ENCODE data around the gene TCEA2. TPM values are rescaled to one million over a fixed set of nuclear protein-coding genes. Genes with fewer than 3 reads are reported as not detected.
"Not testable (repeated sequence)": the region's sequence is repeated elsewhere in the genome, so short reads cannot be mapped to it uniquely, and the experiment has no call there.

Gene TCEA2
- total and polyA plus RNA-seq, 2 experiments from 2014 or later: 96.0 to 169 TPM

DNA sequence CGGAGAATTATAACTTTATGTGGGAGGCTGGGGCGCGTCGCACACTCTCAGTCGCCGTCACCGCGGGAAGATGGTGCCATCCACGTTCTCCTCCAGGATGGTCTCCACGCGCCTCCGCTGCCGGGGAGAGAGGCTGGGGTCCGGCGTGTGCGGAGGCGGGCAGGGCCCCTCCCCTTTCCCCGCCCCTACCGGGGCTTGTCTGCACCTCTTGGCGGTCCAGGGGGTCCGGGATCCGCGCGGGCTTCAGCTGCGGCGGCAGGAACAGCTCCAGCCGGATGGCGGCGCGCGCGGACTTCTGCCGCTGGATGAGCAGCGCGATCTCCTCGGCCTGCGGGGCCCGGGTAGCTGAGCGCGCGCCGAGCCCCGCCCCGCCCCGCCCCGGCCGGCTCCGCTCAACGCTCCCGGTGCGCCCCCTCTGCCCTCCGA lies 20.4 kb downstream of the TCEA2 start:
- no peaks in the 10 kb centered on the region for H3K9me3 ChIP-seq (ENCODE audit: low read depth)
- peak; percentile 82 to 91 for DNase-seq (ENCODE audit: low read depth in 1 of 2, low spot score in 1 of 2)
- H3K36me3 ChIP-seq: no peaks in the 10 kb centered on the region
- peaks cover 40% of the 10 kb centered on the region for H3K27me3 ChIP-seq
- TF ChIP-seq, protein P1, sequence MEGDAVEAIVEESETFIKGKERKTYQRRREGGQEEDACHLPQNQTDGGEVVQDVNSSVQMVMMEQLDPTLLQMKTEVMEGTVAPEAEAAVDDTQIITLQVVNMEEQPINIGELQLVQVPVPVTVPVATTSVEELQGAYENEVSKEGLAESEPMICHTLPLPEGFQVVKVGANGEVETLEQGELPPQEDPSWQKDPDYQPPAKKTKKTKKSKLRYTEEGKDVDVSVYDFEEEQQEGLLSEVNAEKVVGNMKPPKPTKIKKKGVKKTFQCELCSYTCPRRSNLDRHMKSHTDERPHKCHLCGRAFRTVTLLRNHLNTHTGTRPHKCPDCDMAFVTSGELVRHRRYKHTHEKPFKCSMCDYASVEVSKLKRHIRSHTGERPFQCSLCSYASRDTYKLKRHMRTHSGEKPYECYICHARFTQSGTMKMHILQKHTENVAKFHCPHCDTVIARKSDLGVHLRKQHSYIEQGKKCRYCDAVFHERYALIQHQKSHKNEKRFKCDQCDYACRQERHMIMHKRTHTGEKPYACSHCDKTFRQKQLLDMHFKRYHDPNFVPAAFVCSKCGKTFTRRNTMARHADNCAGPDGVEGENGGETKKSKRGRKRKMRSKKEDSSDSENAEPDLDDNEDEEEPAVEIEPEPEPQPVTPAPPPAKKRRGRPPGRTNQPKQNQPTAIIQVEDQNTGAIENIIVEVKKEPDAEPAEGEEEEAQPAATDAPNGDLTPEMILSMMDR (IDR thresholded peaks at IDR 0.05; ENCODE audit: low read depth, low read length): peak; percentile 59
- H3K4me1 ChIP-seq (ENCODE audit: low read depth): peaks cover 17% of the 10 kb centered on the region
- peak overlapping the region; percentile 48 for H3K4me3 ChIP-seq
- H3K27ac ChIP-seq: no peak overlapping the region

DNA sequence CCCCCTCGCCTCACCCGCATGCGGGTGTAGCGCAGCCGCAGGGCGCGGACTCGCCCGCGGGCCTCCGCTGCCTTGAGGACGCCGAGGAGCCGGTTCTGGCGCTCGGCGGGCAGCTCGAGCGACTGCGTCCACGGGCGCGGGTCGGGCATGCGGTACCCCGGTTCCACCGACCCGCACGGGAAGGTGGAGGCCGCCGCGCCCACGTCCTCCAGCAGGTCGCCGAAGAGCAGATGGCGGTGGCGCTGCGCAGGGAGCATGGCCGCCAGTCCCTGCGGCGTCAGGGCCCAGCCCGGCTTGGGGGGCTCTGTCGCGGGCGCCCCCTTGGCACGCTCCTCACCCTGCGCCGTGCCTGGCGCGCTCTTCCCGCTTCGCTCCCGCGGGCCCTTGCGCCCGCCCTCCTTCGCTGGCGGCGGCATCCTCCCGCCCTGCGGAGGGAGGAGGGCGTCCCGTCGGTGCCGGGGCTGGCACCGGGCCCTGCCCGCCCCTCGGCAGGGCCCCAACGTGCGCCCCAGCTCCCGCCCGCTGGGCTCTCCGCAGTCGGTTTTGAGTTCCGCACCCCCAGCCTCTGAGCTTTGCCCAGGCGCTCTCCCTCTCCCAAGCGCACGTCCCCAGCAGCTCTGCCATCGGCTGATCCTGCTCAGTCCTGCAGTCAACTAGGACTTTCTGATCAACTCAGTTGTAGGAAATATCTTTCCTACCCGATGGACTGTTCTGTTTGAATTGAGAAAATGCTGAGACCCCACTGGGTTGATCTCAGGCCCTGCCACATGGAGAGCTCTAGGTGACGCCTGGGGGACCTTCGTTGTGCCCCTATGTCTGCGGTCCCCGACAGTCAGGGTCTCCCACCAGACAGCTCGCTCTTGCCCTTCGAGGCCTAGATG lies 21.0 kb downstream of the TCEA2 start, which contains the start of gene LKAAEAR1:
Gene LKAAEAR1, minus strand, starts transcription at position 595 of the 881 bp plus-strand sequence. Its CDS starts 179 bp downstream, at position 416.
- peaks cover 43% of the 10 kb centered on the region for H3K27me3 ChIP-seq
- no peaks in the 10 kb centered on the region for H3K9me3 ChIP-seq (ENCODE audit: low read depth)
- H3K4me3 ChIP-seq: peak within 1 kb of the TSS; percentile 48
- H3K27ac ChIP-seq: no peak within 1 kb of the TSS
- H3K4me1 ChIP-seq (ENCODE audit: low read depth): peaks cover 15% of the 10 kb centered on the region
- no peaks in the 10 kb centered on the region for H3K36me3 ChIP-seq
- TF ChIP-seq, protein P1 (IDR thresholded peaks at IDR 0.05; ENCODE audit: low read depth, low read length): no peak
- DNase-seq (ENCODE audit: low read depth in 1 of 2, low spot score in 1 of 2): no peak

DNA sequence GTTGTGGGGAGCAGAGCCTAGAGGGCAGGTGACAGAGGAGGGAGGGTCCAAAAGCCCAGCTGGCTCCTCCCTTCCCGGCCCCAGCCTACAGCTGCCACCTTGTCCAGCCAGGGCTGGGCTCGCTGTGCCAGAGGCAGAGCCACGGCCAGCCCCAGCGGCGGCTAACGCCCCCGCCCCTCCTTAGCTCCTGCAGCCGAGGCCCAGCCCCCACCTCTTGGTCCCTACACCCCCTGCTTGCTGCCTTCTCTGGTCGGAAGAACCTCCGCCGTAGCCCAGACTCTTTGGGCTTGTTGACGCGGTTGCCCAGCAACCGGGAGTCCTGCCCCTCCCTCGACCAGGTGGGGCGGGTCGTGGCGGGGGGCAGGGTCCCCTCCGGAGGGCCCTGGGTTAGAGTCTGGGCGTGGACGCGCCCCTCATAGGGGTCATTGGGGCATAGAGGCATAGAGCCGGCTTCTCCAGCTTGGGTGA lies 21.7 kb downstream of the TCEA2 start:
- Histone ChIP-seq H3K9me3 (ENCODE audit: low read depth) (no peaks in the 10 kb centered on the region), H3K27ac (no peak overlapping the region), H3K4me1 (ENCODE audit: low read depth) (peaks cover 11% of the 10 kb centered on the region), H3K36me3 (no peaks in the 10 kb centered on the region), H3K4me3 (no peak overlapping the region), H3K27me3 (peaks cover 50% of the 10 kb centered on the region)
- DNase-seq (ENCODE audit: low read depth in 1 of 2, low spot score in 1 of 2): no peak
- TF ChIP-seq, protein P1 (IDR thresholded peaks at IDR 0.05; ENCODE audit: low read depth, low read length): no peak

DNA sequence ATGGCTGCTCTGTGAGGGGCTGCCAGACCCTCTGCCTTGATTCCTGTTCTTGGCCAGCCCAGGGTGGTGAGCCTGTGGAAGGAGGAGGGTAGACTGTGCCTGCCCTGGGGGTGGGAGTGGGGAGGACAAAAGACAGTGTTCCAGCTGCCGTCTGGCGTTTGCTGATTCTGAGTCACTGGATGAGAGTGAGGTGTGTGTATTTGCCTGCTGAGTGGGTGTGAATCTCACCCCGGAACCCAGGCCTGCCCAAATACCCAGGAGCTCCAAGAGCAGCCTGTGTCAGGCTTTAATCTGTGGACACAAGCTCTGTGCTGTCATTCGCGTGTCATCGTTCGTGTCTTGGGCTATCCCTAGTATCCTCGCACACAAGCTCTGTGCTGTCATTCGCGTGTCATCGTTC lies 23.8 kb downstream of the TCEA2 start:
- TF ChIP-seq, protein P1 (IDR thresholded peaks at IDR 0.05; ENCODE audit: low read depth, low read length): no peak
- H3K4me3 ChIP-seq: no peak overlapping the region
- peaks cover 55% of the 10 kb centered on the region for H3K27me3 ChIP-seq
- no peaks in the 10 kb centered on the region for H3K9me3 ChIP-seq (ENCODE audit: low read depth)
- DNase-seq (ENCODE audit: low read depth in 1 of 2, low spot score in 1 of 2): no peak
- H3K27ac ChIP-seq: no peak overlapping the region
- no peaks in the 10 kb centered on the region for H3K36me3 ChIP-seq
- H3K4me1 ChIP-seq (ENCODE audit: low read depth): peaks cover 7% of the 10 kb centered on the region

DNA sequence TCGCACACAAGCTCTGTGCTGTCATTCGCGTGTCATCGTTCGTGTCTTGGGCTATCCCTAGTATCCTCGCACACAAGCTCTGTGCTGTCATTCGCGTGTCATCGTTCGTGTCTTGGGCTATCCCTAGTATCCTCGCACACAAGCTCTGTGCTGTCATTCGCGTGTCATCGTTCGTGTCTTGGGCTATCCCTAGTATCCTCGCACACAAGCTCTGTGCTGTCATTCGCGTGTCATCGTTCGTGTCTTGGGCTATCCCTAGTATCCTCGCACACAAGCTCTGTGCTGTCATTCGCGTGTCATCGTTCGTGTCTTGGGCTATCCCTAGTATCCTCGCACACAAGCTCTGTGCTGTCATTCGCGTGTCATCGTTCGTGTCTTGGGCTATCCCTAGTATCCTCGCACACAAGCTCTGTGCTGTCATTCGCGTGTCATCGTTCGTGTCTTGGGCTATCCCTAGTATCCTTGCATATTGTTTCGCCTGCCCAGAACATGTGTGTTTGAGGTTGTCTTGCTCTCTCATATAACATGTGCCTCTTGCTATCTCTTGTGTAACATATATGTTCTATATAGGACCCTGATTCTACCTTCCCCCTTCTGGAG lies 24.3 kb downstream of the TCEA2 start:
- not testable (repeated sequence) for H3K9me3 ChIP-seq (ENCODE audit: low read depth); H3K4me3 ChIP-seq; H3K36me3 ChIP-seq; H3K4me1 ChIP-seq (ENCODE audit: low read depth); DNase-seq (ENCODE audit: low read depth in 1 of 2, low spot score in 1 of 2); H3K27ac ChIP-seq
- H3K27me3 ChIP-seq: peaks cover 55% of the 10 kb centered on the region

DNA sequence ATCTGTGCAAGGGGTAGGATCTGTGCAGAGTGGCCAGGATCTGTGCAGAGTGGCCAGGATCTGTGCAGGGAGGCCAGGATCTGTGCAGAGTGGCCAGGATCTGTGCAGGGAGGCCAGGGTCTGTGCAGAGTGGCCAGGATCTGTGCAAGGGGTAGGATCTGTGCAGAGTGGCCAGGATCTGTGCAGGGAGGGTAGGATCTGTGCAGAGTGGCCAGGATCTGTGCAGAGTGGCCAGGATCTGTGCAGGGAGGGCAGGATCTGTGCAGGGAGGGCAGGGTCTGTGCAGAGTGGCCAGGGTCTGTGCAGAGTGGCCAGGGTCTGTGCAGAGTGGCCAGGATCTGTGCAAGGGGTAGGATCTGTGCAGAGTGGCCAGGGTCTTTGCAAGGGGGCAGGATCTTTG lies 25.6 kb downstream of the TCEA2 start:
- H3K27ac ChIP-seq; DNase-seq (ENCODE audit: low read depth in 1 of 2, low spot score in 1 of 2); H3K4me3 ChIP-seq; H3K36me3 ChIP-seq; H3K4me1 ChIP-seq (ENCODE audit: low read depth); H3K9me3 ChIP-seq (ENCODE audit: low read depth): not testable (repeated sequence)
- H3K27me3 ChIP-seq: peaks cover 55% of the 10 kb centered on the region

All from cardiac muscle cell (in vitro differentiated cells and primary cell).